ENCODE measurements around the gene TTLL3.

Gene TTLL3

GRCh38 chr3:9808345-9809037 is 1.6 kb upstream of the TTLL3 start:
- DNase-seq = peak; percentile 30 to 35

GRCh38 chr3:9809239-9809614 is 835 bp upstream of the TTLL3 start:
- DNase-seq = peak in 1 of 2 donors; percentile 11

- DNase-seq = no peak
Measured at GRCh38 chr3:9810433-9810770, 340 bp downstream of the TTLL3 start.

GRCh38 chr3:9810846-9811245 is 784 bp downstream of the TTLL3 start:
- DNase-seq = no peak

GRCh38 chr3:9812870-9813483 is 2.9 kb downstream of the TTLL3 start:
- no peak for DNase-seq

- no peak for DNase-seq
Measured at GRCh38 chr3:9815986-9816385, 5.9 kb downstream of the TTLL3 start.

GRCh38 chr3:9817436-9817835 is 7.4 kb downstream of the TTLL3 start:
- no peak for DNase-seq

- DNase-seq = no peak
Measured at GRCh38 chr3:9818666-9819335, 8.7 kb downstream of the TTLL3 start.

- no peak for DNase-seq
Measured at GRCh38 chr3:9820543-9820942, 10.5 kb downstream of the TTLL3 start.

GRCh38 chr3:9820946-9821345 is 10.9 kb downstream of the TTLL3 start:
- DNase-seq = no peak

- DNase-seq = no peak
Measured at GRCh38 chr3:9825451-9826040, 15.5 kb downstream of the TTLL3 start.

GRCh38 chr3:9826815-9827573 is 16.9 kb downstream of the TTLL3 start:
- DNase-seq = peak in 1 of 2 donors; percentile 23

- DNase-seq = no peak
Measured at GRCh38 chr3:9828801-9829755, 19.0 kb downstream of the TTLL3 start.

- DNase-seq = no peak
Measured at GRCh38 chr3:9831253-9831652, 21.2 kb downstream of the TTLL3 start.

- no peak for DNase-seq
Measured at GRCh38 chr3:9833078-9833477, 23.0 kb downstream of the TTLL3 start.

- DNase-seq = no peak
Measured at GRCh38 chr3:9834520-9835380, 24.7 kb downstream of the TTLL3 start.

- DNase-seq = no peak
Measured at GRCh38 chr3:9837701-9838582, 27.9 kb downstream of the TTLL3 start.

- no peak for DNase-seq
Measured at GRCh38 chr3:9838856-9839255, 28.8 kb downstream of the TTLL3 start.

GRCh38 chr3:9841015-9841414 is 31.0 kb downstream of the TTLL3 start:
- no peak for DNase-seq

All from stimulated activated CD4-positive, alpha-beta T cell treated with anti-CD3 and anti-CD28 coated beads, Interleukin-2, amount 100 ng/mL, for 48 hours (primary cell).